HepG2 (cell line): ENCODE measurements around the gene MYH10. TPM values are rescaled to one million over a fixed set of nuclear protein-coding genes. Genes with fewer than 3 reads are reported as not detected.

Source experiments
- ATAC-seq: fragments of 200-7000 bp; cut with Tn5 transposase; 3 replicates; pipeline ENCODE4 v1.9.1; 2020; ENCODE audit warnings: mild to moderate bottlenecking, moderate library complexity
- BruUV-seq: library from RNA; stranded (reverse); fragments of 400-500 nt; replicated peaks from 2 replicates; lab custom pipeline; 2021; lab: Mats Ljungman, UMichigan
- CTCF ChIA-PET: fragments of 300-600 bp; formaldehyde crosslinking; extraction: SDS; loops from one replicate; lab custom pipeline; 2021; ENCODE audit warnings: low total read pairs, inconsistent platforms, low intra/inter-chr PET ratio; lab: Yijun Ruan, JAX
- POLR2A ChIA-PET: fragments of 350-600 bp; sonication (Branson Sonifier 250); formaldehyde crosslinking; loops from one replicate; lab custom pipeline; 2020; ENCODE audit warnings: antibody characterized with exemption, inconsistent platforms; lab: Yijun Ruan, JAX
- DNase-seq: peaks from one replicate; pipeline ENCODE4 v3.0.0-alpha.2; 2015; ENCODE audit warnings: low spot score
- FAIRE-seq: peaks from 3 replicates; lab custom pipeline; 2011; peaks lifted over from hg19 to GRCh38; lab: Jason Lieb, UNC
- H2AFZ ChIP-seq: one replicate; pipeline ENCODE4 v1.6.1; 2011; ENCODE audit warnings: low read length, inconsistent platforms
- H3K27ac ChIP-seq: fragments of 300-600 bp; 3 replicates; pipeline ENCODE4 v1.8.0; 2011; ENCODE audit warnings: mixed run types, mild to moderate bottlenecking, mixed read lengths, low read length, inconsistent platforms; ENCODE audit not compliant: insufficient read depth; ENCODE audit errors: extremely low read length
- H3K27me3 ChIP-seq, 2 experiments: fragments of 200-600 bp in 1 of 2; 2 replicates in 1 of 2; 3 replicates in 1 of 2; pipeline versions ENCODE4 v1.6.0 to v1.8.0; 2011; ENCODE audit warnings: low read length in 2 of 2, mild to moderate bottlenecking in 2 of 2, moderate library complexity in 2 of 2, inconsistent platforms in 1 of 2; ENCODE audit not compliant: insufficient read depth in 2 of 2, control insufficient read depth in 1 of 2
- H3K36me3 ChIP-seq, 2 experiments: fragments of 200-600 bp in 1 of 2; replicated peaks in 1 of 2; 2 replicates in 1 of 2; 3 replicates in 1 of 2; pipeline versions ENCODE4 v1.5.1 to v1.8.0; 2011; ENCODE audit warnings: low read length in 2 of 2, inconsistent platforms in 1 of 2; ENCODE audit not compliant: insufficient read depth in 2 of 2, control insufficient read depth in 1 of 2
- H3K4me1 ChIP-seq: 2 replicates; pipeline ENCODE4 v1.5.1; 2012; ENCODE audit warnings: low read length, inconsistent platforms; ENCODE audit not compliant: insufficient read depth
- H3K4me2 ChIP-seq: 2 replicates; pipeline ENCODE4 v1.6.0; 2011; ENCODE audit warnings: low read depth, low read length, inconsistent platforms
- H3K4me3 ChIP-seq, 3 experiments: fragments of 200-600 bp in 1 of 3; sonication (generic), shearing (Covaris generic) in 1 of 3; replicated peaks in 1 of 3; 2 replicates each; pipeline ENCODE4 v1.5.1; 2011 to 2016; ENCODE audit warnings: low read length in 3 of 3, inconsistent platforms in 2 of 3, low read depth in 2 of 3, mild to moderate bottlenecking in 2 of 3, control low read depth in 1 of 3, mixed read lengths in 1 of 3; ENCODE audit not compliant: insufficient read depth in 1 of 3
- H3K79me2 ChIP-seq: one replicate; pipeline ENCODE4 v1.6.1; 2011; ENCODE audit warnings: low read length, inconsistent platforms; ENCODE audit not compliant: insufficient read depth
- H3K9ac ChIP-seq: 2 replicates; pipeline ENCODE4 v1.6.0; 2011; ENCODE audit warnings: mild to moderate bottlenecking, low read depth, low read length, inconsistent platforms; ENCODE audit not compliant: insufficient read depth
- H3K9me3 ChIP-seq: 2 replicates; pipeline ENCODE4 v1.5.1; 2012; ENCODE audit warnings: mild to moderate bottlenecking, low read length
- H4K20me1 ChIP-seq: 2 replicates; pipeline ENCODE4 v1.6.0; 2011; ENCODE audit warnings: inconsistent platforms, mild to moderate bottlenecking, low read length, moderate library complexity; ENCODE audit not compliant: insufficient read depth
- CENPX ChIP-seq: sonication (generic); formaldehyde crosslinking; IDR thresholded peaks from 2 replicates; pipeline ENCODE4 v1.9.0; 2021; ENCODE audit warnings: mild to moderate bottlenecking, missing genetic modification reagents, moderate library complexity
- GATAD1 ChIP-seq: IDR thresholded peaks from 2 replicates; pipeline ENCODE4 v1.6.1; 2016; ENCODE audit warnings: missing genetic modification reagents, missing compliant biosample characterization
- MXD1 ChIP-seq: sonication (generic); formaldehyde crosslinking; IDR thresholded peaks from 2 replicates; pipeline ENCODE4 v1.4.0; 2020; ENCODE audit warnings: mild to moderate bottlenecking, missing genetic modification reagents
- PPARG ChIP-seq: conservative IDR thresholded peaks from 2 replicates; pipeline ENCODE4 v1.6.1; 2016; ENCODE audit warnings: missing biosample characterization, missing genetic modification reagents
- SOX6 ChIP-seq, 2 experiments: fragments of 450-650 bp in 1 of 2; sonication (generic) in 1 of 2; formaldehyde crosslinking in 1 of 2; IDR thresholded peaks; 2 replicates each; pipeline versions ENCODE4 v1.4.0 to v1.6.1; 2017 to 2020; ENCODE audit warnings: antibody characterized with exemption in 1 of 2, mild to moderate bottlenecking in 1 of 2, missing genetic modification reagents in 1 of 2
- TSC22D2 ChIP-seq: sonication (generic); formaldehyde crosslinking; IDR thresholded peaks from 2 replicates; pipeline ENCODE4 v1.5.1; 2020; ENCODE audit warnings: missing genetic modification reagents, mild to moderate bottlenecking, borderline replicate concordance
- ZNF205 ChIP-seq: IDR thresholded peaks from 2 replicates; pipeline ENCODE4 v1.6.1; 2018; ENCODE audit warnings: missing biosample characterization, missing genetic modification reagents
- ZNF746 ChIP-seq: sonication (generic); formaldehyde crosslinking; IDR thresholded peaks from 2 replicates; pipeline ENCODE4 v1.8.0; 2022; ENCODE audit warnings: mild to moderate bottlenecking, missing genetic modification reagents
- in situ Hi-C: cut with HindIII; loops from 2 replicates; pipeline ENCODE4 v1.10.0; 2017; ENCODE audit warnings: low pct_unique_long_range_greater_than_20kb; ENCODE audit not compliant: extremely low pct_ligation_motif_present
- intact Hi-C: fragments of 100-400 bp; cut with micrococcal nuclease; formaldehyde crosslinking; loops from one replicate; pipeline ENCODE4 v1.10.0; 2022; ENCODE audit not compliant: unreplicated experiment
- polyA plus RNA-seq, 8 experiments: library from polyadenylated mRNA; depleted of rRNA in 3 of 8; stranded (reverse) in 7 of 8; unstranded in 1 of 8; fragments of >200 nt; fragmentation: Illumina TruSeq in 4 of 8; extraction: Trizol in 4 of 8; gene quantifications; 2 replicates each; pipeline versions ENCODE4 v1.2.1 to v1.2.3, GENCODE V29; 2011 to 2016; ENCODE audit warnings: low read depth in 4 of 8, missing spikeins in 1 of 8, mixed read lengths in 1 of 8; ENCODE audit not compliant: insufficient read depth in 1 of 8
- total RNA-seq, 5 experiments: library from RNA; depleted of rRNA; stranded (reverse); fragments of >200 nt; fragmentation: Illumina TruSeq; extraction: Trizol; gene quantifications; 2 replicates each; pipeline ENCODE4 v1.2.3, GENCODE V29; 2016; ENCODE audit warnings: low read depth in 1 of 5
- TF ChIP-seq, protein P1 (sequence below): IDR thresholded peaks from 2 replicates; pipeline ENCODE4 v1.6.1; 2016

Gene MYH10
- total and polyA plus RNA-seq, 2 of the 13 experiments (the other 11 are each of a cell fraction or from before 2014, with no cell fraction given), result 43.4 to 68.6 TPM

GRCh38 chr17:8602679-8603078 is 27.8 kb downstream of the MYH10 start:
- FAIRE-seq, result no peak
- no peaks in the 10 kb centered on the region for H4K20me1 ChIP-seq
- peaks cover 27% of the 10 kb centered on the region for H3K79me2 ChIP-seq
- intact Hi-C loops (no loop called here), in situ Hi-C loops (no loop called here)
- H3K36me3 ChIP-seq, result peaks cover 7 to 27% of the 10 kb centered on the region in 2 experiments
- H3K27ac ChIP-seq, result no peak overlapping the region
- H2AFZ ChIP-seq, result no peak overlapping the region
- DNase-seq, result no peak
- ATAC-seq, result no peak
- no TSS peak for BruUV-seq
- ChIA-PET POLR2A (no interaction called here), CTCF (no interaction called here)
- no peaks in the 10 kb centered on the region for H3K27me3 ChIP-seq
- TF ChIP-seq GATAD1, result no peak
- no peak for TF ChIP-seq PPARG (CRISPR knock-in tag)
- TF ChIP-seq ZNF746 (CRISPR knock-in tag), result no peak
- no peak for TF ChIP-seq CENPX (CRISPR knock-in tag)
- TF ChIP-seq, protein P1, sequence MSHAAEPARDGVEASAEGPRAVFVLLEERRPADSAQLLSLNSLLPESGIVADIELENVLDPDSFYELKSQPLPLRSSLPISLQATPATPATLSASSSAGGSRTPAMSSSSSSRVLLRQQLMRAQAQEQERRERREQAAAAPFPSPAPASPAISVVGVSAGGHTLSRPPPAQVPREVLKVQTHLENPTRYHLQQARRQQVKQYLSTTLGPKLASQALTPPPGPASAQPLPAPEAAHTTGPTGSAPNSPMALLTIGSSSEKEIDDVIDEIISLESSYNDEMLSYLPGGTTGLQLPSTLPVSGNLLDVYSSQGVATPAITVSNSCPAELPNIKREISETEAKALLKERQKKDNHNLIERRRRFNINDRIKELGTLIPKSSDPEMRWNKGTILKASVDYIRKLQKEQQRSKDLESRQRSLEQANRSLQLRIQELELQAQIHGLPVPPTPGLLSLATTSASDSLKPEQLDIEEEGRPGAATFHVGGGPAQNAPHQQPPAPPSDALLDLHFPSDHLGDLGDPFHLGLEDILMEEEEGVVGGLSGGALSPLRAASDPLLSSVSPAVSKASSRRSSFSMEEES (CRISPR knock-in tag), result no peak
- TF ChIP-seq ZNF205, result no peak
- no peak for TF ChIP-seq TSC22D2 (CRISPR knock-in tag)
- no peak for TF ChIP-seq SOX6 (IDR thresholded peaks at IDR 0.05)
- TF ChIP-seq SOX6 (CRISPR knock-in tag; IDR thresholded peaks at IDR 0.05), result no peak
- no peak for TF ChIP-seq MXD1 (CRISPR knock-in tag)
- H3K4me1 ChIP-seq, result peaks cover under 1% of the 10 kb centered on the region; the same call in 1 of the 2 replicates
- H3K4me2 ChIP-seq, result no peak overlapping the region
- no peaks in the 10 kb centered on the region for H3K9me3 ChIP-seq
- no peak overlapping the region for H3K9ac ChIP-seq
- no peak overlapping the region for H3K4me3 ChIP-seq
